ENCODE measurements around the gene TAS1R3. TPM values are rescaled to one million over a fixed set of nuclear protein-coding genes. Genes with fewer than 3 reads are reported as not detected.

Gene TAS1R3
- total and polyA plus RNA-seq, 10 of the 15 experiments (the other 5 are each of a cell fraction or from before 2014, with no cell fraction given) = 0.04 to 0.51 (median 0.08) TPM; not detected in 3

DNA sequence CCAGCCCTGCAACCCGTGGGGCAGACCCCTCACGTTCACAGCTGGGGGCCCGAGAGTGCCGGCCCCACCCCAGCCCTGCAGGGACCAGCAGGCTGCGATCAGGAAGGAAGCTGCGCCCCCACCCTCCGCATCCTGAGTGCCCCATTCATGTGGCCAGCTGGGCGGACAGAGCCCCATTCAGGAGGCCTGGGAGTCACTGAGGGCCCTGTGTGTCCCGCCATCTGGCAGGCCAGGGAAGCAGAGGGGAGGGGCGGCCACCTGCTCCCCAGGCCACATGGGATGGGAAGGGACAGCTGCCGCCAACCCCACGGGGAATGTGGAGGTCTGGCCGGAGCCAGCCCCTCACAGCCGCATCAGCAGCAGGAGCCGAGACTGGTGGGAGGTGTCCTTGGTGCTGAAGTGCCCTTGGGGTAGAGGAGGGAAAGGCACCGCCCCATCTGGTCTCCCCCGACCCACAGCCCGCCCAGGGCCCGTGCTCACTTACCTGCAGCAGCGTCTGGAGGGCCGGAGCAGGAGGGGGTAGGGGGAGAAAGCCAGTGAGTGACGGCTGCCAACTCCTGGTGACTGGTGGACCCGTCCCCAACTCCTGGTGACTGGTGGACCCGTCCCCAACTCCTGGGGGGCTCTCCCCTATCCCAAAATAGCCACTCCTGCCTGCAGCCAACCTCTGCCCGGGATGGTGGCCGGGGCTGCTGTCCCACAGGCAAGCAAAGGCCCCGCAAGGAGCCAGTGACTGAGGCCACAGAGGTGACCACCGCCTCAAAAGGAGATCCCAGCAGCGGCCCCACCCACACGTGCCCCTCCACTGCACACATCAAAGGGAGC lies 32.0 kb upstream of the TAS1R3 start:
- DNase-seq (ENCODE audit: low read depth, low spot score) (no peak), ATAC-seq (peak; percentile 61), FAIRE-seq (no peak)
- Histone ChIP-seq H2AFZ (ENCODE audit: control insufficient read depth, low read depth, low read length) (no peak overlapping the region), H3K9me3 (replicated peaks; ENCODE audit: control insufficient read depth, insufficient read depth, low read length) (no peaks in the 10 kb centered on the region), H3K4me1 (ENCODE audit: control insufficient read depth, insufficient read depth, low read length) (no peaks in the 10 kb centered on the region), H3K27me3 (replicated peaks in 1 of 2; ENCODE audit: control insufficient read depth in 2 of 2, insufficient read depth in 2 of 2, low read length in 1 of 2) (no peaks in the 10 kb centered on the region), H4K20me1 (ENCODE audit: control insufficient read depth, insufficient read depth) (no peaks in the 10 kb centered on the region), H3K4me2 (ENCODE audit: control insufficient read depth, insufficient read depth) (no peak overlapping the region), H3K4me3 (no peak overlapping the region), H3K36me3 (ENCODE audit: control insufficient read depth in 2 of 2, insufficient read depth in 2 of 2, low read length in 1 of 2) (no peaks in the 10 kb centered on the region), H3K79me2 (ENCODE audit: control insufficient read depth, insufficient read depth, low read length) (no peaks in the 10 kb centered on the region), H3K27ac (ENCODE audit: control insufficient read depth, insufficient read depth) (no peak overlapping the region), H3K9ac (ENCODE audit: control insufficient read depth, insufficient read depth, low read length) (no peak overlapping the region)
- CTCF ChIA-PET = interaction anchor here (1.0 kb wide), 1 partner anchor 267 kb away, joined by 4 read pairs; no protein-coding TSS in a partner anchor
- intact Hi-C loops (cut with micrococcal nuclease; ENCODE audit: unreplicated experiment) (no loop called here), in situ Hi-C loops (cut with MboI) (no loop called here)
- TF ChIP-seq, protein P1, sequence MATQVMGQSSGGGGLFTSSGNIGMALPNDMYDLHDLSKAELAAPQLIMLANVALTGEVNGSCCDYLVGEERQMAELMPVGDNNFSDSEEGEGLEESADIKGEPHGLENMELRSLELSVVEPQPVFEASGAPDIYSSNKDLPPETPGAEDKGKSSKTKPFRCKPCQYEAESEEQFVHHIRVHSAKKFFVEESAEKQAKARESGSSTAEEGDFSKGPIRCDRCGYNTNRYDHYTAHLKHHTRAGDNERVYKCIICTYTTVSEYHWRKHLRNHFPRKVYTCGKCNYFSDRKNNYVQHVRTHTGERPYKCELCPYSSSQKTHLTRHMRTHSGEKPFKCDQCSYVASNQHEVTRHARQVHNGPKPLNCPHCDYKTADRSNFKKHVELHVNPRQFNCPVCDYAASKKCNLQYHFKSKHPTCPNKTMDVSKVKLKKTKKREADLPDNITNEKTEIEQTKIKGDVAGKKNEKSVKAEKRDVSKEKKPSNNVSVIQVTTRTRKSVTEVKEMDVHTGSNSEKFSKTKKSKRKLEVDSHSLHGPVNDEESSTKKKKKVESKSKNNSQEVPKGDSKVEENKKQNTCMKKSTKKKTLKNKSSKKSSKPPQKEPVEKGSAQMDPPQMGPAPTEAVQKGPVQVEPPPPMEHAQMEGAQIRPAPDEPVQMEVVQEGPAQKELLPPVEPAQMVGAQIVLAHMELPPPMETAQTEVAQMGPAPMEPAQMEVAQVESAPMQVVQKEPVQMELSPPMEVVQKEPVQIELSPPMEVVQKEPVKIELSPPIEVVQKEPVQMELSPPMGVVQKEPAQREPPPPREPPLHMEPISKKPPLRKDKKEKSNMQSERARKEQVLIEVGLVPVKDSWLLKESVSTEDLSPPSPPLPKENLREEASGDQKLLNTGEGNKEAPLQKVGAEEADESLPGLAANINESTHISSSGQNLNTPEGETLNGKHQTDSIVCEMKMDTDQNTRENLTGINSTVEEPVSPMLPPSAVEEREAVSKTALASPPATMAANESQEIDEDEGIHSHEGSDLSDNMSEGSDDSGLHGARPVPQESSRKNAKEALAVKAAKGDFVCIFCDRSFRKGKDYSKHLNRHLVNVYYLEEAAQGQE (IDR thresholded peaks at IDR 0.05; ENCODE audit: low read depth, low read length) = peak; percentile 86
- TF ChIP-seq ZNF384 (IDR thresholded peaks at IDR 0.05; ENCODE audit: borderline replicate concordance, low read depth, low read length) = no peak
- SMC1A ChIA-PET (ENCODE audit: uncharacterized antibody, unreplicated experiment) = no interaction called here
- no TSS peak for BruUV-seq (replicated peaks)
- 34% methylated on average over 22 of the region's 30 CpGs for WGBS (ENCODE audit: insufficient coverage, insufficient replicate concordance, low lambda C conversion rate, missing lambda C conversion rate)
- POLR2A ChIA-PET = no interaction called here
- RAD21 ChIA-PET (ENCODE audit: unreplicated experiment) = no interaction called here

Measured in GM12878 (cell line).